ENCODE results near the gene NUP153.
"Not testable (repeated sequence)": the region's sequence is repeated elsewhere in the genome, so short reads cannot be mapped to it uniquely, and the experiment has no call there.

NUP153 gene

GRCh38 chr6:17706580-17707370 lies at the start of gene NUP153:
Gene NUP153 (minus strand): TSS chr6:17706925. CDS start chr6:17706387, 538 bp downstream.
- TF ChIP-seq CTCF (IDR thresholded peaks at IDR 0.05; ENCODE audit: borderline replicate concordance, insufficient read depth, low read depth, low read length) = no peak
- H3K4me3 ChIP-seq (ENCODE audit: low read depth, low read length) = peak within 1 kb of the TSS; percentile 77

- no peak for TF ChIP-seq CTCF (IDR thresholded peaks at IDR 0.05; ENCODE audit: borderline replicate concordance, insufficient read depth, low read depth, low read length)
- no peak overlapping the region for H3K4me3 ChIP-seq (ENCODE audit: low read depth, low read length)
Measured at GRCh38 chr6:17754254-17754653, 47.5 kb upstream of the NUP153 start.

GRCh38 chr6:17745324-17745723 lies 38.6 kb upstream of the NUP153 start:
- not testable (repeated sequence) for H3K4me3 ChIP-seq (ENCODE audit: low read depth, low read length)

- not testable (repeated sequence) for H3K4me3 ChIP-seq (ENCODE audit: low read depth, low read length)
Measured at GRCh38 chr6:17744757-17745308, 38.1 kb upstream of the NUP153 start.

GRCh38 chr6:17744019-17744756 lies 37.5 kb upstream of the NUP153 start:
- no peak for TF ChIP-seq CTCF (IDR thresholded peaks at IDR 0.05; ENCODE audit: borderline replicate concordance, insufficient read depth, low read depth, low read length)

GRCh38 chr6:17741507-17741906 lies 34.8 kb upstream of the NUP153 start:
- H3K4me3 ChIP-seq (ENCODE audit: low read depth, low read length) = no peak overlapping the region
- no peak for TF ChIP-seq CTCF (IDR thresholded peaks at IDR 0.05; ENCODE audit: borderline replicate concordance, insufficient read depth, low read depth, low read length)

More at GRCh38 chr6:17744019-17744756, 37.5 kb upstream of the NUP153 start:
- no peak overlapping the region for H3K4me3 ChIP-seq (ENCODE audit: low read depth, low read length)

GRCh38 chr6:17740559-17741220 lies 34.0 kb upstream of the NUP153 start:
- TF ChIP-seq CTCF (IDR thresholded peaks at IDR 0.05; ENCODE audit: borderline replicate concordance, insufficient read depth, low read depth, low read length) = no peak
- no peak overlapping the region for H3K4me3 ChIP-seq (ENCODE audit: low read depth, low read length)
